H1 (cell line): ENCODE data around the gene KCNN4.

Source experiments
- ASH2L ChIP-seq: fragments of 200-600, 300-600 bp; sonication (generic); IDR thresholded peaks from one replicate; pipeline ENCODE4 v1.7.1; 2017; ENCODE audit warnings: low read length
- EGR1 ChIP-seq: IDR thresholded peaks from 2 replicates; pipeline ENCODE4 v1.6.1; 2011; ENCODE audit warnings: low read depth, low read length, borderline replicate concordance
- EZH2 ChIP-seq: fragments of 200-600 bp; sonication (generic); IDR thresholded peaks from 2 replicates; pipeline ENCODE4 v1.7.1; 2012; ENCODE audit warnings: low read depth, mild to moderate bottlenecking, moderate library complexity, low read length, inconsistent platforms; ENCODE audit not compliant: severe bottlenecking
- JUND ChIP-seq: IDR thresholded peaks from 2 replicates; pipeline ENCODE4 v1.6.1; 2011; ENCODE audit warnings: mild to moderate bottlenecking, improper control_type of control experiment, low read length
- KDM5A ChIP-seq: fragments of 200-600 bp; IDR thresholded peaks from 2 replicates; pipeline ENCODE4 v1.7.1; 2012; ENCODE audit warnings: mild to moderate bottlenecking, low read length, inconsistent platforms, mixed read lengths
- POLR2A ChIP-seq, 2 experiments: IDR thresholded peaks; 1 replicate in 1 of 2; 2 replicates in 1 of 2; pipeline ENCODE4 v1.6.1; 2011; ENCODE audit warnings: low read depth in 2 of 2, low read length in 2 of 2, mild to moderate bottlenecking in 2 of 2; ENCODE audit errors: control extremely low read depth in 1 of 2
- POLR2AphosphoS5 ChIP-seq: IDR thresholded peaks from 2 replicates; pipeline ENCODE4 v1.6.1; 2011; ENCODE audit warnings: low read depth, low read length
- RFX5 ChIP-seq: IDR thresholded peaks from 2 replicates; pipeline ENCODE4 v1.6.1; 2011; ENCODE audit warnings: low read depth, low read length, improper control_type of control experiment, borderline replicate concordance
- SP2 ChIP-seq: IDR thresholded peaks from 2 replicates; pipeline ENCODE4 v1.6.1; 2012; ENCODE audit warnings: mild to moderate bottlenecking, low read length, inconsistent platforms
- TAF1 ChIP-seq: IDR thresholded peaks from 2 replicates; pipeline ENCODE4 v1.6.1; 2011; ENCODE audit warnings: mild to moderate bottlenecking, low read depth, low read length
- TBP ChIP-seq: IDR thresholded peaks from 2 replicates; pipeline ENCODE4 v1.6.1; 2011; ENCODE audit warnings: low read depth, low read length, improper control_type of control experiment
- TF ChIP-seq, protein P1 (sequence below), 3 experiments: IDR thresholded peaks; 1 replicate in 2 of 3; 2 replicates in 1 of 3; pipeline versions ENCODE4 v1.5.1 to v1.6.1; 2011; ENCODE audit warnings: low read length in 3 of 3, mild to moderate bottlenecking in 3 of 3, inconsistent platforms in 2 of 3, low read depth in 1 of 3, moderate library complexity in 1 of 3; ENCODE audit not compliant: insufficient read depth in 1 of 3; ENCODE audit errors: control extremely low read depth in 1 of 3
- TF ChIP-seq, protein P2 (sequence below): IDR thresholded peaks from 2 replicates; pipeline ENCODE4 v1.6.1; 2012; ENCODE audit warnings: inconsistent platforms

DNA sequence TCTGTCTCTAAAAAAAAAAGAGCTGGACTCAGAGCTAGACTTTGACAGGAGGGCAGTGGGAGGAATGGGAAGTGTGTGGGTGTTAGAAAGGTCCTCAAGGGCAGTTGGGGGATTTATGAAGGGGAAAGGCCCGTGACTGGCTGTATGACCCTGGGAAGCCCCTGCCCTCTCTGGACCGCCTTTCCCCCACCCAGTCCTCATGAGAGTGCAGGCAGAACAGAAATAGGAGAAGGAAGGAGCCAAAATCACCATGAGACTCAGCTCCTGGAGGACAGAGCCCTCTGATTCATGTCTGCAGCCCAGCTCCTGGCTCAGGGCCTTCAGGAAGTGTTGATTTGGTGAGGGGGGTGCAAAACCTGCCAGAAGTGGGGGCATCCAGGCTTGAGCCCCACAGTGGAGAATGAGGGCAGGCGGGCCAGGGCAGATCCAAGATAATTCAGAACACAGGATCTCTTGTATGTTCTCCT, 17.3 kb downstream of the KCNN4 start:
- TF ChIP-seq, protein P1, sequence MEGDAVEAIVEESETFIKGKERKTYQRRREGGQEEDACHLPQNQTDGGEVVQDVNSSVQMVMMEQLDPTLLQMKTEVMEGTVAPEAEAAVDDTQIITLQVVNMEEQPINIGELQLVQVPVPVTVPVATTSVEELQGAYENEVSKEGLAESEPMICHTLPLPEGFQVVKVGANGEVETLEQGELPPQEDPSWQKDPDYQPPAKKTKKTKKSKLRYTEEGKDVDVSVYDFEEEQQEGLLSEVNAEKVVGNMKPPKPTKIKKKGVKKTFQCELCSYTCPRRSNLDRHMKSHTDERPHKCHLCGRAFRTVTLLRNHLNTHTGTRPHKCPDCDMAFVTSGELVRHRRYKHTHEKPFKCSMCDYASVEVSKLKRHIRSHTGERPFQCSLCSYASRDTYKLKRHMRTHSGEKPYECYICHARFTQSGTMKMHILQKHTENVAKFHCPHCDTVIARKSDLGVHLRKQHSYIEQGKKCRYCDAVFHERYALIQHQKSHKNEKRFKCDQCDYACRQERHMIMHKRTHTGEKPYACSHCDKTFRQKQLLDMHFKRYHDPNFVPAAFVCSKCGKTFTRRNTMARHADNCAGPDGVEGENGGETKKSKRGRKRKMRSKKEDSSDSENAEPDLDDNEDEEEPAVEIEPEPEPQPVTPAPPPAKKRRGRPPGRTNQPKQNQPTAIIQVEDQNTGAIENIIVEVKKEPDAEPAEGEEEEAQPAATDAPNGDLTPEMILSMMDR (IDR thresholded peaks at IDR 0.05; ENCODE audit: control extremely low read depth in 1 of 3, insufficient read depth in 1 of 3, low read depth in 1 of 3, low read length in 3 of 3): no peak
- TF ChIP-seq ASH2L (no peak), POLR2AphosphoS5 (no peak), RFX5 (no peak), TBP (no peak), EZH2 (no peak), KDM5A (no peak), JUND (no peak), SP2 (no peak), TAF1 (no peak), EGR1 (no peak), POLR2A (IDR thresholded peaks at IDR 0.05; ENCODE audit: control extremely low read depth in 1 of 2, low read depth in 2 of 2, low read length in 2 of 2) (no peak)
- TF ChIP-seq, protein P2, sequence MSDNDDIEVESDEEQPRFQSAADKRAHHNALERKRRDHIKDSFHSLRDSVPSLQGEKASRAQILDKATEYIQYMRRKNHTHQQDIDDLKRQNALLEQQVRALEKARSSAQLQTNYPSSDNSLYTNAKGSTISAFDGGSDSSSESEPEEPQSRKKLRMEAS: no peak
